ENCODE results near the gene PACS1.

The PACS1 gene

GRCh38 chr11:66292543-66293332 is 222.7 kb downstream of the PACS1 start:
- no peak for DNase-seq

- no peak for DNase-seq
Observed at GRCh38 chr11:66293352-66293751, 223.3 kb downstream of the PACS1 start.

GRCh38 chr11:66293777-66294625 is 223.9 kb downstream of the PACS1 start:
- no peak for DNase-seq

All from T-helper 1 cell (primary cell).